GM18951 (cell line): Measurements from ENCODE around the gene TMEM97.

Experiments used
- POLR2A ChIP-seq: IDR thresholded peaks from 4 replicates; pipeline ENCODE4 v1.6.1; 2011; ENCODE audit warnings: mild to moderate bottlenecking; ENCODE audit not compliant: insufficient read length, insufficient read depth; ENCODE audit errors: extremely low read depth
- in situ Hi-C: fragments of 300-500 bp; cut with MboI; formaldehyde crosslinking; loops from one replicate; pipeline ENCODE4 v1.12.0; 2022; ENCODE audit warnings: low sequenced_read_pairs, mixed read lengths, inconsistent platforms; ENCODE audit not compliant: unreplicated experiment

The TMEM97 gene

GRCh38 chr17:28293994-28294393 lies 25.0 kb upstream of the TMEM97 start:
- in situ Hi-C loops = no loop called here
- TF ChIP-seq POLR2A = no peak

- TF ChIP-seq POLR2A = no peak
- in situ Hi-C loops = no loop called here
These were observed 23.1 kb upstream of the TMEM97 start for GRCh38 chr17:28295677-28296578.

- no peak for TF ChIP-seq POLR2A
- in situ Hi-C loops = no loop called here
These were observed 20.6 kb upstream of the TMEM97 start for GRCh38 chr17:28298449-28298848.

- TF ChIP-seq POLR2A = no peak
- in situ Hi-C loops = no loop called here
These were observed 12.0 kb upstream of the TMEM97 start for GRCh38 chr17:28306954-28307401.

- TF ChIP-seq POLR2A = no peak
- in situ Hi-C loops = no loop called here
These were observed 5.2 kb upstream of the TMEM97 start for GRCh38 chr17:28313841-28314240.

GRCh38 chr17:28315846-28316705 lies 2.9 kb upstream of the TMEM97 start:
- in situ Hi-C loops = no loop called here
- TF ChIP-seq POLR2A = no peak

GRCh38 chr17:28317099-28317965 lies 1.7 kb upstream of the TMEM97 start:
- in situ Hi-C loops = no loop called here
- TF ChIP-seq POLR2A = no peak

GRCh38 chr17:28317966-28318758 lies 838 bp upstream of the TMEM97 start:
- no peak for TF ChIP-seq POLR2A
- in situ Hi-C loops = no loop called here

- in situ Hi-C loops = no loop called here
- no peak for TF ChIP-seq POLR2A
These were observed 567 bp downstream of the TMEM97 start for GRCh38 chr17:28319598-28319935.

- TF ChIP-seq POLR2A = no peak
- in situ Hi-C loops = no loop called here
These were observed 1.4 kb downstream of the TMEM97 start for GRCh38 chr17:28320215-28321061.

- no peak for TF ChIP-seq POLR2A
These were observed 5.3 kb downstream of the TMEM97 start for GRCh38 chr17:28324267-28324745.

More at GRCh38 chr17:28324267-28324745, 5.3 kb downstream of the TMEM97 start:
- in situ Hi-C loops = no loop called here
